Measurements from ENCODE around the gene TLCD4. TPM values are rescaled to one million over a fixed set of nuclear protein-coding genes. Genes with fewer than 3 reads are reported as not detected.

TLCD4 gene
- total RNA-seq, 1 experiment from 2014 or later: 2.0 TPM

GRCh38 chr1:95126846-95127245 is 9.7 kb downstream of the TLCD4 start:
- TF ChIP-seq ATF1 (CRISPR knock-in tag; IDR thresholded peaks at IDR 0.05): no peak
- TF ChIP-seq ZSCAN18 (CRISPR knock-in tag; IDR thresholded peaks at IDR 0.05): no peak
- TF ChIP-seq MXD4 (CRISPR knock-in tag; IDR thresholded peaks at IDR 0.05; ENCODE audit: borderline replicate concordance): no peak
- TF ChIP-seq EMX1 (CRISPR knock-in tag; IDR thresholded peaks at IDR 0.05): no peak
- Mint-ChIP-seq H3K27ac (no peak overlapping the region), H3K36me3 (no peaks in the 10 kb centered on the region), H3K4me3 (no peak overlapping the region), H3K4me1 (0 out of 2 replicates have a peak, but pooled peaks cover 7% of the 10 kb centered on the region), H3K9me3 (no peaks in the 10 kb centered on the region), H3K27me3 (ENCODE audit: low read depth) (no peaks in the 10 kb centered on the region)
- CTCF ChIA-PET: interaction anchor here (1.3 kb wide), 1 partner anchor 107 kb away, joined by 4 read pairs; the partner anchor contains the start of gene RWDD3
- ATAC-seq (no peak), DNase-seq (ENCODE audit: low spot score) (no peak)
- POLR2A ChIA-PET: no interaction called here

- H3K27ac Mint-ChIP-seq: no peak overlapping the region
- H3K4me1 Mint-ChIP-seq: 0 out of 2 replicates have a peak, but pooled peaks cover 7% of the 10 kb centered on the region
- no peak for ATAC-seq
- ChIA-PET CTCF (interaction anchor here (1.3 kb wide), 1 partner anchor 107 kb away, joined by 4 read pairs; the partner anchor contains the start of gene RWDD3), POLR2A (no interaction called here)
- H3K36me3 Mint-ChIP-seq: no peaks in the 10 kb centered on the region
- no peaks in the 10 kb centered on the region for H3K27me3 Mint-ChIP-seq (ENCODE audit: low read depth)
- DNase-seq (ENCODE audit: low spot score): no peak
- H3K9me3 Mint-ChIP-seq: no peaks in the 10 kb centered on the region
- no peak overlapping the region for H3K4me3 Mint-ChIP-seq
- TF ChIP-seq OVOL2 (CRISPR knock-in tag; IDR thresholded peaks at IDR 0.05; ENCODE audit: borderline replicate concordance): no peak
- TF ChIP-seq GABPB1 (CRISPR knock-in tag; IDR thresholded peaks at IDR 0.05): no peak
- TF ChIP-seq PREB (CRISPR knock-in tag; IDR thresholded peaks at IDR 0.05; ENCODE audit: borderline replicate concordance): no peak
- no peak for TF ChIP-seq PRDM15 (CRISPR knock-in tag; IDR thresholded peaks at IDR 0.05)
- TF ChIP-seq CREM (CRISPR knock-in tag; IDR thresholded peaks at IDR 0.05): no peak
- no peak for TF ChIP-seq ATF2 (CRISPR knock-in tag; IDR thresholded peaks at IDR 0.05; ENCODE audit: borderline replicate concordance, low read depth)
- no peak for TF ChIP-seq GTF2I (CRISPR knock-in tag; conservative IDR thresholded peaks at IDR 0.05)
- TF ChIP-seq ZNF263 (CRISPR knock-in tag; IDR thresholded peaks at IDR 0.05; ENCODE audit: low read depth): no peak
- no peak for TF ChIP-seq ZBTB21 (CRISPR knock-in tag; IDR thresholded peaks at IDR 0.05; ENCODE audit: borderline replicate concordance)
- no peak for TF ChIP-seq FOXP4 (CRISPR knock-in tag; IDR thresholded peaks at IDR 0.05)
- TF ChIP-seq ZNF425 (CRISPR knock-in tag; conservative IDR thresholded peaks at IDR 0.05): no peak
- no peak for TF ChIP-seq NFE2L1 (CRISPR knock-in tag; IDR thresholded peaks at IDR 0.05)
- TF ChIP-seq E2F1 (CRISPR knock-in tag; IDR thresholded peaks at IDR 0.05): no peak
- no peak for TF ChIP-seq ZNF317 (CRISPR knock-in tag; IDR thresholded peaks at IDR 0.05; ENCODE audit: borderline replicate concordance, low read depth)
- no peak for TF ChIP-seq ZNF416 (CRISPR knock-in tag; IDR thresholded peaks at IDR 0.05)
- no peak for TF ChIP-seq EMX1 (CRISPR knock-in tag; IDR thresholded peaks at IDR 0.05)
Measured at GRCh38 chr1:95127380-95127779, 10.2 kb downstream of the TLCD4 start.
